ENCODE results near the gene GLRX2.
A peak's percentile ranks its signal among the peaks of the same experiment; 100 is the strongest.

GLRX2 gene

DNA sequence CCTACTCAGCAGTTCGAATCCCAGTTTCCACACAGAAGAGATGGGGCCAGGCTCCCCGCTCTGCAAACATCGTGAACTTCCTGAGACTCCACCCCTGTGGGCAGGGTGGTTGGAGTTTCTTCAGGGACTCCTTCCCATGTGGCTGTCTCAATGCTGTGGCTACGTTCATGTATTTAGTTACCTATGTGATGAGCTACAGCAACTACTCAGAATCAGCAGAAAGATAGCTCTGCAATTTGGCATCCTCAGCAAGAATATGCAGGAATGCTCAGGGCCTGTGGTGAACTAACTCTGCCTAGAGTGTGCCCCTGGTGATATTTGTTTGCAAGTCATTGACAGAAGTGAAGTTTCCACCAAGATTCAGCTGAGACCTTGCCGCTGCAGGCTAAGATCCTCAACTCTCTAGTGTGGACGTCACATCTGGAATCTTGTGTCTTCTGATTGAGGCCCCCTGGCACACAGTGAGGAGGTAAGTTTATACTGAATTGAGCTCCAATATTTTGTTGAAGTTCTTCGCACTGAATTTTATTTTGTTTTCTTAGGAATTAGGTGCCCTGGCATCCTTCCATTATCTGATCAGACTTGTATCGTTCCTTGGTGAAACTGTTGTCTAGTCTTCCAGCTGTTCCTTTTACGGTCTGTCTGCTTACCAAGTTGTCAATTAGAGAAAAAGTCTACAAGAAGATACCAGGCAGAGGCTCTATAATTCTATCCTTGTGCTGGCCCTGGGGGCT, 8.2 kb upstream of the GLRX2 start:
- DNase-seq, result no peak

- DNase-seq, result peak in 1 of 51 donors; percentile 15
Measured at GRCh38 chr1:193111641-193112090, 6.5 kb upstream of the GLRX2 start.

GRCh38 chr1:193110864-193111263, 5.7 kb upstream of the GLRX2 start:
- no peak for DNase-seq

DNA sequence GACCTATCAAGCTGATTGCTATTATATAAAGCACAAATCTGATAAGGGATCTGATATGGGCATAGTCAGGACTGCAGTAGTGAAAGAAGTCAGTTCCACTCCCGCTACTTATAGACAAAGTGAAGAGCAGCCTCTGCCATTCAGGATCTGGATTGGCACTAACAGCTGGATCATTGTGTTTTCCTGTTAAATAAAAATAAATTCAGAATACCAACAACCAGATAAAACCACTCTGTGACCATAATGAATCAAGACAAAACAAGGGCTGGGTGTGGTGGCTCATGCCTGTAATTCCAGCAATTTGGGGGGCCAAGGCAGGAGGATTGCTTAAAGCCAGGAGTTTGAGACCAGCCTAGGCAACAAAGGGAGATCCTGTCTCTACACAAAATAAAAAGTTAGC, 5.0 kb upstream of the GLRX2 start:
- DNase-seq, result no peak

GRCh38 chr1:193109619-193110018, 4.4 kb upstream of the GLRX2 start:
- DNase-seq, result no peak

DNA sequence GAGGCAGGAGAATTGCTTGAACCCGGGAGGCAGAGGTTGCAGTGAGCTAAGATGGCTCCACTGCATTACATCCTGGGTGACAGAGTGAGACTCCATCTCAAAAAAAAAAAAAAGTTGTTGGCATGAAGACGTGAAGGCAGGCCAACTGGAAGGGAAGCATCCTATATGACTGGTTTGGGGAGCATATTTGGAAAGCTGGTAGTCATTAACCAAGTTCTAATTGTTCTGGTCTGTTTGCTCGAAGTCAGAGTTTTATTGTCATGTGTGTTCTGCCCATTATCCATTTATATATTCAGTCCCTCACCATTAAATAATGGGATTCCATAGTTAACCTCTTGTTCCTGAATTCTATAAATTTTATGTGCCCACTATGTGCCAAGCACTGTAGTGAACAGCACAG, 3.3 kb upstream of the GLRX2 start:
- DNase-seq, result no peak

GRCh38 chr1:193105821-193106177, 585 bp upstream of the GLRX2 start:
- DNase-seq, result no peak

DNA sequence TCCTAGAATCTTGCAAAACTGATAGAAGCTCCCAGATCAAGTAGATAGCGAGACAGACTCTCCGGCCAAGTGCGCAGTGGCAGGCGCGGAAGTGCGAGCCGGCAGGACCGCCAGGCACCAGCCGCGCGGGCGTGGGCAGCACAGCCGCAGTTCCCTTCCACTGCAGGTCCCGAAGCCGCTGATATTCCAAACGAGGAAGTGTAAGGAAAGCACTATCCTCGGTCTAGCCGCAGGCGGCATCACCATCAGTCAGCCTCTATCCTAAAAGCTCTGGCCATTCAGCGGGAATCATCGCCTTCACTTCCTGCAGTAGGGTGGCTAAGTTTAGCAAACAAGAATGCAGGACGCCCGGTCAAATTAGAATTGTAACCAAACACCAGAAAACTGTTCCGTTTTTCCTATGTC, 710 bp downstream of the GLRX2 start:
- DNase-seq, result peak in 31 of 51 donors; percentile 4 to 69 (median 24)

GRCh38 chr1:193103759-193104501, 1.3 kb downstream of the GLRX2 start:
- DNase-seq, result peak in 1 of 51 donors; percentile 41

DNA sequence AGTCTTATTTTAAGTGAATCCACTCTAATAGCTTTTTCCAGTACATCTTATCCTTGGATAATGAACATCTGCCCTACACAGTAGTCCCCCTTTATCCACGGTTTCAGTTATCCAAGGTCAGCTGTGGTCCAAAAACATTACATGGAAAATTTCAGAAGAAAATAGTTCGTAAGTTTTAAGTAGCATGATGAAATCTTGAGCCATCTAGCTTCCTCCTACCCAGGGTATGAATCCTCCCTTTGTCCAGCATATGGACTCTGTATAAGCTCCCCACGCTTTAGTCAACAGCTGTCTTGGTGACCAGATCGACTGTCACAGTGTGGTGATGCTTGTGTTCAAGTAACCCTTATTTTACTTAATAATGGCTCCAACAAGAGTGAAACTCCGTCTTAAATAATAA, 2.6 kb downstream of the GLRX2 start:
- DNase-seq, result no peak

DNA sequence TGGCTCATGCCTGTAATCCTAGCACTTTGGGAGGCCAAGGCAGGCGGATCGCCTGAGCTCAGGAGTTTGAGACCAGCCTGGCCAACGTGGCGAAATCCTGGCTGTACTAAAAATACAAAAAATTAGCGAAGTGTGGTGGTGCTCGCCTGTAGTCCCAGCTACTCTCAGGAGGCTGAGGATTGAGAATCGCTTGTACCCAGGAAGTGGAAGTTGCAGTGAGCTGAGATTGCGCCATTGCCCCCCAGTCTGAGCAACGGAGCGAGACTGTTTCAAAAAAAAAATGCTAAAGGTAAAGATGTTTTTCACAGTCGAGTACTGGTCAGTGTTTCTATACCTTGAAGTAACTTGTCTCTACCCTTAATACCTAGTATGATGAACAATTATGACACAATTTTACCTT, 11.1 kb downstream of the GLRX2 start:
- DNase-seq, result no peak

DNA sequence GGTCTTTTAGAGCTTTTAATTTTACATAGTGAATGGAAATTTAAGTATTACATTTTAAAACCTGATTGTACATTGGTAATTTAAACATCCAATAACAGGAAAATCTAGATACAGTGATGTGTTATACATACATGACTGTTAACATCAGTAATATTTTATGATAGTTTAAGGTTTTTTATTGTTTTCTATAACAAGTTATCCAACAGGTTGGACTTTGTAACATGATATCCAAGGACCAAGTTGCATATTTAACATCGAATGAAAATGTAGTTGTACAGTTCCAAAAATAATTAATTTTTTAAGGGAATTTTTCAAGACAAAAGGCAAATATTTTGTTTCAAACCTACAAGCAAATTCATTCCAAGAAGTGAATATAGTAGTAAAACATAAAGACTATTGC, 14.3 kb downstream of the GLRX2 start:
- DNase-seq, result no peak

GRCh38 chr1:193087893-193088292, 17.3 kb downstream of the GLRX2 start:
- no peak for DNase-seq

GRCh38 chr1:193086342-193086741, 18.9 kb downstream of the GLRX2 start:
- no peak for DNase-seq

DNA sequence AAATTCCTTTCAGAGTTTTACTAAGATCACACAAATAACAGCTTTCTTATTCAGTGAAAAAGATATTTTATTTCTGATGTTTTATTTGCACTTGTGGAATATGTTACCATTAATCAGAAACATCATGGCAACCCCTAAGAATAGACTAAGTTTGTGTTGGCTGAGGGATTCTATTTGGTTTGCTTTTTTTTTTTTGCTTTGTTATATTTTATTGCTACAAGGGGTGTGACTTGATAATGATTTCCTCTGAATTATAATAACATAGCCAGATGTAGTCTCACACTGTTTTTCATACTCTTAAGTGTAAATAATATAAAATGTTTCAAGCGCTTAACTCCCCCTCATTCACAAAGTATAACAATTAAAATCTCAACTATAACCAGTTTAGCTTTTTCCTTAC, 20.0 kb downstream of the GLRX2 start:
- no peak for DNase-seq

GRCh38 chr1:193083365-193084088, 21.7 kb downstream of the GLRX2 start:
- DNase-seq, result no peak

DNA sequence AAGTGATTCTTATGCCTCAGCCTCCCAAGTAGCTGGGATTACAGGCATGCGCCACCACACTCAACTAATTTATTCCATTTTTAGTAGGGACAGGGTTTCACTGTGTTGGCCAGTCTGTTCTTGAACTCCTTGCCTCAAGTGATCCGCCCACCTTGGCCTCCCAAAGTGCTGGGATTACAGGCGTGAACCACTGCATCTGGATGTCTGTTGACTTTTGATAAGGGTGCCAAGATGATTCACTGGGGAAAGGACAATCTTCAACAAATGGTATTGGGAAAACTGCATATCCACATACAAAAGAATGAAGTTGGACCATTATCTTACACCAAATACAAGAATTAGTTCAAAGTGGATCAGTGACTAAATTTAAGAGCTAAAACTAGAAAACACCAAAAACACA, 26.0 kb downstream of the GLRX2 start:
- no peak for DNase-seq

GRCh38 chr1:193077991-193078390, 27.2 kb downstream of the GLRX2 start:
- DNase-seq, result no peak

GRCh38 chr1:193070942-193071341, 34.3 kb downstream of the GLRX2 start:
- no peak for DNase-seq

DNA sequence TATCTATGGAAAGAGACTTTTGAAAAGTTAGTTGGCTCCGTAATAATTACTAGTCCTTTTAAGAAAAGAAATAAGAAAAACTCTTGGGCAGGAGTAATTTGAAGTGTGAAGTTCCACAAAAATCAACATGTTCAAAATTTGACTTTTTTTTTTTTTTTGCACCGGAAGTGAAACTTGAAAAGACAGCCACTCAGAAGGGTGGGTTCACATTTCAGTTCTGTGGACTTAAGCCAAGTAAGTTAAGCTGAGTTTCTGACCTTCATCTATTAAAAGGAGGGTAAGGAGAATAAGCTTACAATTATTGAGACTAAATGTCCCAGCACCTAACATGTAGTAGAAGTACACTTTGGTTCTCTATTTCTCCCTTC, 34.8 kb downstream of the GLRX2 start:
- DNase-seq, result no peak

DNA sequence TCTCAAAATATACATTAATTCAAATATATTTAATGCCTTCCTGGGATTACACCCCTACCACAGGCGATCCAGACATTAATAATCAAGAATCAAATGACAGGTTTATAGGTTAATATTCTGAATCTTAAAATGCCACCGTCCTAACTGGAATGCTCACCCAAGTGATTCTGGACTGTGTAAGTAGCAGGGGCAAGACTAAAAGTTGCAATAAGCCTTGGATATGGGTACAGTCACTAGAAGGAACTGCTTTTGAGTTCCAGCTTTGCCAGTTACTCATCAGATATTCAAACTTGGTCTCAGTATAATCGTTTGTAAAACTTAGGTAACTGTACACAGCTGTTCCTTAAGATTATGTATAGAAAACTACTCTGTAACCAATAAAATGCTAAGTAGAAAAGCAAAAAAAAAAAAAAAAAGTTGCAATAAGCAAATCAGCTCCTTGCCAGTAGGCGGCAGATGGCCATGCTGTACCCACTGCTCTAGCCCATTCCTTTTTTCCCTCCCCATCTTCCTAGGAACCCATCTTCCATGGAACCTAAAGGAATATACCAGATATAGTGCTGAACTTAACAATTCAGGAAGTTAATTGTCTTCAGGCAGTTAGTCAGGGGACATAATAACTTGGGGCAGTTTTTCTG, 35.3 kb downstream of the GLRX2 start:
- no peak for DNase-seq

DNA sequence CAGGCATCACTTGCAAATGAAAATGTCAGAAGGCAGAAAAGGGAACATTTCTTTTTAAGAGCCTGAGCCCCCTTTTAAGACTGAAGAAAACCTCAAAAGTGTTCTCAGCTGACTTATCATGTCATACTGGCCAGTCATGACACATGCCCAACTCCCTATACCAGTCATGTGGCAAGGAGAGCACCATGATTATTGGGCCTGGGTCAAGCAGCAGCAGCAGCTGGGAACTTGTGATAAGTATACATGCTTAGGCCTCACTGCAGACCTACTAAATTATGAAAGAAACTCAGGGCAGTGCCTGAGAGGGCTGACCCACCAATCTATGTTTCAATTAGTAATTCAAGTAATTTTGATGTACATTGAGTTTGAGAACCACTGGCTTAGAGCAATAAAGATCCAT, 37.2 kb downstream of the GLRX2 start:
- no peak for DNase-seq

Data from hypothalamus (tissue), 51 donors.